GM06990 (cell line): Measurements from ENCODE around the gene NRG2.

Source experiments
- DNase-seq: peaks from one replicate; pipeline ENCODE4 v3.0.0-alpha.2; 2011; ENCODE audit not compliant: insufficient read length; ENCODE audit errors: extremely low read depth
- H3K27me3 ChIP-seq: replicated peaks from 2 replicates; pipeline ENCODE4 v1.6.0; 2011; ENCODE audit warnings: low read length; ENCODE audit not compliant: control insufficient read depth, insufficient read depth
- H3K36me3 ChIP-seq: 2 replicates; pipeline ENCODE4 v1.5.1; 2011; ENCODE audit warnings: low read length; ENCODE audit not compliant: control insufficient read depth, insufficient read depth
- H3K4me3 ChIP-seq: replicated peaks from 2 replicates; pipeline ENCODE4 v1.5.1; 2011; ENCODE audit warnings: low read depth, mild to moderate bottlenecking, control low read depth, low read length
- TF ChIP-seq, protein P1 (sequence below): IDR thresholded peaks from 2 replicates; pipeline ENCODE4 v1.5.1; 2011; ENCODE audit warnings: low read length, control low read depth, mild to moderate bottlenecking, inconsistent platforms; ENCODE audit not compliant: insufficient read depth, poor library complexity, severe bottlenecking

Gene NRG2

DNA sequence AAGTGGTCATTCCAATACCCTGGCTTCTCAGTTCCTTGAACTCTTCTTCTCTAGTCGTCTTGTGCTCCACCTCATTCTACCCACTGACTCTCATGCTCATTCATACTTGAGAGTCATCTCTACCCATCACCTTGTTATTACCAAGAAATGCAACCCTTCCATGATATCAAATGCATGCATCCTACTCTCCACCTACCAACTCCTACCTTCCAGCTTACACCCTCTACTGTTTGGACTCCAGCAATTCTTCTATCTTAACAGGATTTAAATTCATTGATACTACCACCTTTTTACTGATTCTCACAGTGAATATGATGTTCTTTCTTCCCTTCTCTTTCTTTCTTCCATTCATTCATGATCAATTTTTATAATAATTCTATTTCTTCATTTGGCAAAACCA is 30.7 kb downstream of the NRG2 start:
- H3K27me3 ChIP-seq, result no peaks in the 10 kb centered on the region
- H3K36me3 ChIP-seq, result no peaks in the 10 kb centered on the region
- H3K4me3 ChIP-seq, result no peak overlapping the region
- no peak for DNase-seq
- TF ChIP-seq, protein P1, sequence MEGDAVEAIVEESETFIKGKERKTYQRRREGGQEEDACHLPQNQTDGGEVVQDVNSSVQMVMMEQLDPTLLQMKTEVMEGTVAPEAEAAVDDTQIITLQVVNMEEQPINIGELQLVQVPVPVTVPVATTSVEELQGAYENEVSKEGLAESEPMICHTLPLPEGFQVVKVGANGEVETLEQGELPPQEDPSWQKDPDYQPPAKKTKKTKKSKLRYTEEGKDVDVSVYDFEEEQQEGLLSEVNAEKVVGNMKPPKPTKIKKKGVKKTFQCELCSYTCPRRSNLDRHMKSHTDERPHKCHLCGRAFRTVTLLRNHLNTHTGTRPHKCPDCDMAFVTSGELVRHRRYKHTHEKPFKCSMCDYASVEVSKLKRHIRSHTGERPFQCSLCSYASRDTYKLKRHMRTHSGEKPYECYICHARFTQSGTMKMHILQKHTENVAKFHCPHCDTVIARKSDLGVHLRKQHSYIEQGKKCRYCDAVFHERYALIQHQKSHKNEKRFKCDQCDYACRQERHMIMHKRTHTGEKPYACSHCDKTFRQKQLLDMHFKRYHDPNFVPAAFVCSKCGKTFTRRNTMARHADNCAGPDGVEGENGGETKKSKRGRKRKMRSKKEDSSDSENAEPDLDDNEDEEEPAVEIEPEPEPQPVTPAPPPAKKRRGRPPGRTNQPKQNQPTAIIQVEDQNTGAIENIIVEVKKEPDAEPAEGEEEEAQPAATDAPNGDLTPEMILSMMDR, result no peak

- peak; percentile 70 for DNase-seq
- TF ChIP-seq, protein P1, result no peak
- H3K27me3 ChIP-seq, result no peaks in the 10 kb centered on the region
- no peak overlapping the region for H3K4me3 ChIP-seq
- H3K36me3 ChIP-seq, result no peaks in the 10 kb centered on the region
Observed at GRCh38 chr5:140011297-140011802, 31.7 kb downstream of the NRG2 start.

GRCh38 chr5:140010798-140011197 is 32.3 kb downstream of the NRG2 start:
- DNase-seq, result no peak
- TF ChIP-seq, protein P1, result no peak
- Histone ChIP-seq H3K27me3 (no peaks in the 10 kb centered on the region), H3K36me3 (no peaks in the 10 kb centered on the region), H3K4me3 (no peak overlapping the region)

GRCh38 chr5:140007311-140007710 is 35.8 kb downstream of the NRG2 start:
- TF ChIP-seq, protein P1, result no peak
- H3K4me3 ChIP-seq, result no peak overlapping the region
- no peaks in the 10 kb centered on the region for H3K36me3 ChIP-seq
- no peaks in the 10 kb centered on the region for H3K27me3 ChIP-seq
- DNase-seq, result no peak

GRCh38 chr5:140005145-140005591 is 37.9 kb downstream of the NRG2 start:
- TF ChIP-seq, protein P1, result no peak
- Histone ChIP-seq H3K4me3 (no peak overlapping the region), H3K27me3 (no peaks in the 10 kb centered on the region), H3K36me3 (no peaks in the 10 kb centered on the region)
- DNase-seq, result peak; percentile 62

DNA sequence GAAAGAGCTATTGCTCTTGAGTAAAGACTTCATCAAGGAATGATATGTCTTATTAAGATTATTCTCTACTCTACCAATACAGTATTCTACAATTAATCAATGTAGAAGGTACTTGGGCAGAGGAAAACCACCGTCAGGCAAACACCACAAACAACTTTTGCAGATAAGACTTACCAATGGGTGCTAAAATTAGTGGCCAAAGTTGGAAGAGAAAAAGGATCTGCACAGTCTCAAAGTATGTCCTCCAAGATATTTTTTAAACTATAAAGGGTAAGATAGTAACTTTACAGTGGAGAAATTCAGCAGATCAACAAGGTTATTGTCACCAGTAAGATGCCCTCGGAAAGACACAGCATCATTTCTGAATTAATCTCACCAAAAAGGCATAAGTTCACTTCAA is 38.9 kb downstream of the NRG2 start:
- no peaks in the 10 kb centered on the region for H3K27me3 ChIP-seq
- H3K4me3 ChIP-seq, result no peak overlapping the region
- TF ChIP-seq, protein P1, result no peak
- no peaks in the 10 kb centered on the region for H3K36me3 ChIP-seq
- DNase-seq, result no peak
